CD14-positive monocyte (primary cell): Measurements from ENCODE around the gene KCTD21. TPM values are rescaled to one million over a fixed set of nuclear protein-coding genes. Genes with fewer than 3 reads are reported as not detected.

Experiments
- DNase-seq, 3 donors: peaks; one replicate each; pipeline ENCODE4 v3.0.0-alpha.2; 2011 to 2022
- H2AFZ ChIP-seq: 2 replicates; pipeline ENCODE4 v1.6.0; 2012; ENCODE audit warnings: mild to moderate bottlenecking, low read depth, low read length, inconsistent platforms; ENCODE audit not compliant: insufficient read depth, poor library complexity, severe bottlenecking
- H3K27ac ChIP-seq, 2 donors: 1 replicate in 1 of 2; 2 replicates in 1 of 2; pipeline ENCODE4 v1.5.1; 2012 to 2013; ENCODE audit warnings: low read length in 2 of 2, control low read depth in 1 of 2, inconsistent platforms in 1 of 2, low read depth in 1 of 2, mild to moderate bottlenecking in 1 of 2
- H3K27me3 ChIP-seq, 2 donors: one replicate each; pipeline versions ENCODE4 v1.6.0 to v1.6.1; 2011 to 2013; ENCODE audit warnings: low read length in 2 of 2; ENCODE audit not compliant: control insufficient read depth in 2 of 2, insufficient read depth in 2 of 2
- H3K36me3 ChIP-seq, 2 donors: replicated peaks in 1 of 2; 1 replicate in 1 of 2; 2 replicates in 1 of 2; pipeline versions ENCODE4 v1.5.1 to v1.6.1; 2012 to 2013; ENCODE audit warnings: low read length in 2 of 2, control low read depth in 1 of 2, inconsistent platforms in 1 of 2, mild to moderate bottlenecking in 1 of 2; ENCODE audit not compliant: insufficient read depth in 2 of 2, control insufficient read depth in 1 of 2
- H3K4me1 ChIP-seq, 2 donors: 1 replicate in 1 of 2; 2 replicates in 1 of 2; pipeline versions ENCODE4 v1.5.1 to v1.6.1; 2012 to 2013; ENCODE audit warnings: low read length in 2 of 2, control low read depth in 1 of 2, inconsistent platforms in 1 of 2, mild to moderate bottlenecking in 1 of 2, moderate library complexity in 1 of 2; ENCODE audit not compliant: insufficient read depth in 2 of 2, control insufficient read depth in 1 of 2
- H3K4me2 ChIP-seq: replicated peaks from 2 replicates; pipeline ENCODE3; 2012; ENCODE audit warnings: low read length, moderate library complexity, mild to moderate bottlenecking; ENCODE audit not compliant: poor library complexity, severe bottlenecking; ENCODE audit errors: extremely low read depth
- H3K4me3 ChIP-seq, 3 experiments: fragments of 200-600 bp in 1 of 3; sonication (generic) in 1 of 3; replicated peaks in 1 of 3; 1 replicate in 2 of 3; 2 replicates in 1 of 3; pipeline ENCODE4 v1.5.1; 2011 to 2013; ENCODE audit warnings: low read length in 3 of 3, mild to moderate bottlenecking in 3 of 3, control low read depth in 2 of 3, low read depth in 2 of 3, inconsistent platforms in 1 of 3, moderate library complexity in 1 of 3
- H3K79me2 ChIP-seq: 2 replicates; pipeline ENCODE4 v1.6.0; 2012; ENCODE audit warnings: mild to moderate bottlenecking, control low read depth, inconsistent platforms, low read length, moderate library complexity; ENCODE audit not compliant: insufficient read depth
- H3K9ac ChIP-seq: 2 replicates; pipeline ENCODE4 v1.6.0; 2017; ENCODE audit warnings: low read length, mild to moderate bottlenecking; ENCODE audit not compliant: insufficient read depth, poor library complexity, severe bottlenecking
- H3K9me3 ChIP-seq, 2 donors: replicated peaks in 1 of 2; 1 replicate in 1 of 2; 2 replicates in 1 of 2; pipeline versions ENCODE4 v1.5.1 to v1.6.1; 2012 to 2013; ENCODE audit warnings: low read length in 2 of 2, control low read depth in 1 of 2; ENCODE audit not compliant: control insufficient read depth in 1 of 2, insufficient read depth in 1 of 2
- H4K20me1 ChIP-seq: 2 replicates; pipeline ENCODE4 v1.6.0; 2012; ENCODE audit warnings: mild to moderate bottlenecking, low read length, control low read depth, moderate library complexity; ENCODE audit not compliant: insufficient read depth
- H3K27ac Mint-ChIP-seq, 7 donors: one replicate each; pipeline ENCODE4 v1.8.0; 2020; ENCODE audit warnings: mild to moderate bottlenecking in 7 of 7, mixed read lengths in 7 of 7, moderate library complexity in 6 of 7, inconsistent platforms in 2 of 7
- H3K27me3 Mint-ChIP-seq, 3 donors: one replicate each; pipeline ENCODE4 v1.8.0; 2021 to 2022; ENCODE audit warnings: low read depth in 3 of 3, mild to moderate bottlenecking in 3 of 3, mixed read lengths in 3 of 3, moderate library complexity in 3 of 3, inconsistent platforms in 1 of 3
- H3K36me3 Mint-ChIP-seq, 2 donors: one replicate each; pipeline ENCODE4 v1.8.0; 2020; ENCODE audit warnings: mixed read lengths in 2 of 2, inconsistent platforms in 1 of 2, mild to moderate bottlenecking in 1 of 2
- H3K4me1 Mint-ChIP-seq: one replicate; pipeline ENCODE4 v1.8.0; 2020; ENCODE audit warnings: mild to moderate bottlenecking, mixed read lengths
- H3K4me3 Mint-ChIP-seq, 2 donors: one replicate each; pipeline ENCODE4 v1.8.0; 2020; ENCODE audit warnings: mild to moderate bottlenecking in 2 of 2, mixed read lengths in 2 of 2, moderate library complexity in 1 of 2
- H3K9me3 Mint-ChIP-seq, 7 donors: one replicate each; pipeline ENCODE4 v1.8.0; 2020 to 2022; ENCODE audit warnings: mixed read lengths in 7 of 7, mild to moderate bottlenecking in 6 of 7, moderate library complexity in 6 of 7, inconsistent platforms in 2 of 7
- CTCF ChIP-seq: fragments of 200-600 bp; IDR thresholded peaks from one replicate; pipeline ENCODE4 v1.8.0; 2022; ENCODE audit warnings: antibody characterized with exemption, mild to moderate bottlenecking
- WGBS: methylation state at CpG from one replicate; pipeline ENCODE4 v1.1.5; 2013; ENCODE audit warnings: missing lambda C conversion rate; ENCODE audit not compliant: insufficient coverage; 5-methylcytosine and 5-hydroxymethylcytosine counted together
- intact Hi-C, 2 donors: fragments of 100-400 bp; cut with micrococcal nuclease; formaldehyde crosslinking; loops; one replicate each; pipeline versions ENCODE4 v1.15.0 to v1.15.1; 2023
- polyA plus RNA-seq, 3 donors: library from polyadenylated mRNA; depleted of rRNA in 1 of 3; unstranded in 2 of 3; stranded (reverse) in 1 of 3; fragments of 300-500 nt in 2 of 3; fragments of >200 nt in 1 of 3; fragmentation: Illumina TruSeq in 2 of 3; gene quantifications; 1 replicate in 2 of 3; 2 replicates in 1 of 3; pipeline ENCODE4 v1.2.3, GENCODE V29; 2012 to 2021

The KCTD21 gene
- polyA plus RNA-seq, 3 donors: 3.2 to 9.2 (median 5.2) TPM

- no peak overlapping the region for H3K27ac ChIP-seq
- H3K4me1 Mint-ChIP-seq: no peaks in the 10 kb centered on the region
- no peak overlapping the region for H3K9ac ChIP-seq
- no peaks in the 10 kb centered on the region for H3K27me3 ChIP-seq
- peaks cover 31% of the 10 kb centered on the region in 2 donors for H3K36me3 Mint-ChIP-seq
- H3K4me1 ChIP-seq: no peaks in the 10 kb centered on the region
- peak overlapping the region in 2 of 7 donors; percentile 1 to 31 for H3K27ac Mint-ChIP-seq
- H3K4me2 ChIP-seq: no peak overlapping the region
- no peak for DNase-seq
- intact Hi-C loops: no loop called here
- WGBS: 95% methylated on average over 11 of the region's 11 CpGs
- no peaks in the 10 kb centered on the region for H4K20me1 ChIP-seq
- H3K4me3 Mint-ChIP-seq: no peak overlapping the region
- TF ChIP-seq CTCF: no peak
- H3K4me3 ChIP-seq: no peak overlapping the region
- peaks cover 0 to 3% (median 0%) of the 10 kb centered on the region in 3 donors for H3K27me3 Mint-ChIP-seq
- H3K36me3 ChIP-seq: peaks cover 15 to 29% of the 10 kb centered on the region in 2 donors
- peaks cover 0 to 1% (median 0%) of the 10 kb centered on the region in 7 donors for H3K9me3 Mint-ChIP-seq
- no peak overlapping the region for H2AFZ ChIP-seq
- no peaks in the 10 kb centered on the region for H3K9me3 ChIP-seq
- H3K79me2 ChIP-seq: no peaks in the 10 kb centered on the region
Measured at GRCh38 chr11:78170413-78170812, 18.0 kb downstream of the KCTD21 start.

- WGBS: 96% methylated on average over 13 of the region's 17 CpGs
- intact Hi-C loops: no loop called here
Measured at GRCh38 chr11:78168539-78169477, 19.6 kb downstream of the KCTD21 start.

More at GRCh38 chr11:78168539-78169477, 19.6 kb downstream of the KCTD21 start:
- H3K9me3 Mint-ChIP-seq: peaks cover 0 to 2% (median 0%) of the 10 kb centered on the region in 7 donors
- no peak overlapping the region for H2AFZ ChIP-seq
- peaks cover 0 to 3% (median 0%) of the 10 kb centered on the region in 3 donors for H3K27me3 Mint-ChIP-seq
- H3K36me3 Mint-ChIP-seq: peaks cover 24% of the 10 kb centered on the region in 2 donors
- no peak overlapping the region for H3K4me3 ChIP-seq
- DNase-seq: no peak
- no peak overlapping the region for H3K27ac ChIP-seq
- no peak overlapping the region for H3K4me3 Mint-ChIP-seq
- no peaks in the 10 kb centered on the region for H3K79me2 ChIP-seq
- H4K20me1 ChIP-seq: no peaks in the 10 kb centered on the region
- no peak overlapping the region for H3K4me2 ChIP-seq
- TF ChIP-seq CTCF: no peak
- H3K9me3 ChIP-seq: no peaks in the 10 kb centered on the region
- H3K36me3 ChIP-seq: peaks cover 10 to 21% of the 10 kb centered on the region in 2 donors
- H3K27ac Mint-ChIP-seq: no peak overlapping the region
- no peaks in the 10 kb centered on the region for H3K4me1 Mint-ChIP-seq
- no peaks in the 10 kb centered on the region for H3K27me3 ChIP-seq
- H3K9ac ChIP-seq: no peak overlapping the region
- H3K4me1 ChIP-seq: no peaks in the 10 kb centered on the region
